ENCODE results near the gene DISC1.
"Not testable (repeated sequence)": the region's sequence is repeated elsewhere in the genome, so short reads cannot be mapped to it uniquely, and the experiment has no call there.

DISC1 gene

DNA sequence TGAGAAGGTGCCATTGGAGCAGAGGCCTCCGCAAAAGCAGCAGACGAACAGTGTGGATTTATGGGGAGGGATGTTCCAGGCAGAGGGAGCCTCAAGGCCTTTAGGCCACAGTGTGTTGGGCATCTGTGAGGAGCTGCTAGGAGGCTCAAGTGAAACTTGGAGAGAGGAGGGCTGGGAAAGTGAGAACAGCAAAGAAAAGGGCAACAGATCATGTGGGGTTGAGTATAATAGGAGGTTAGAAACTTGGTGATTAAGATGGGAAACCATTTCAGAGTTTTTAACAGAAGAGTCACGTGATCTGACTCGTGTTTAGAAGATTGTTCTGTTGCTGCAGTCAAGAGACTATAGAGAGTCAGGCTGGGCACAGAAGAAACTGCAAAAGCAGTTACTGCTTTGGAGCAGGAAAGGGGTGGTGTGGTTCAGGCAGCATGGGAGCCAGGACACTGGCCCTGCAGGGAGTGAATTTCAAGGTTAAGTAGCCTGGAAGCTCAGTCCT lies 277.0 kb downstream of the DISC1 start:
- no peak for FAIRE-seq

DNA sequence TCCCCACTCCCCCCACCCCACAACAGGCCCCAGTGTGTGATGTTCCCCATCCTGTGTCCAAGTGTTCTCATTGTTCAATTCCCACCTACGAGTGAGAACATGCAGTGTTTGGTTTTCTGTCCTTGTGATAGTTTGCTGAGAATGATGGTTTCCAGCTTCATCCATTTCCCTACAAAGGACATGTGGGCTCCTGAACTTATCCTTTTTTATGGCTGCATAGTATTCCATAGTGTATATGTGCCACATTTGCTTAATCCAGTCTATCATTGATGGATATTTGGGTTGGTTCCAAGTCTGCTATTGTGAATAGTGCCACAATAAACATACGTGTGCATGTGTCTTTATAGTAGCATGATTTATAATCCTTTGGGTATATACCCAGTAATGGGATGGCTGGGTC lies 280.7 kb downstream of the DISC1 start:
- not testable (repeated sequence) for FAIRE-seq

DNA sequence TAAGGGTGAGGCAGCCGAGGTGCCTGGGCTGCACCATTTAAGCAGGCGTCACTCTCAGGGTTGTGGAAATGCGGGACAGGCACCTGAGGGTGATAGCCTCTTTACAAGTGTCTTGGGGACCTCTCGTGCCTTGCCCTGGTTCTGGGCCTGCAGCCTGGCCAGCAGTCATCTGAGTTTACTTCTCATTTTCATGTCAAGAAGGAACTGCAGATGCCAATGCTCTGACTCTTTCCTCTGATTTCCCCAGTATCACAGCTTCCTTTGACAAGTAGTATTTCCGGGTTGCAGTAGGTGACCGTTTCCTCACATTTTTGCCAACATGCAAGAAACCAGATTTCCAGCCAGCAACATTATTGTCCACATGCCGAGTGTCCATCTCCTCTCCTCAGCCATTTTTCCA lies 286.9 kb downstream of the DISC1 start:
- no peak for FAIRE-seq

DNA sequence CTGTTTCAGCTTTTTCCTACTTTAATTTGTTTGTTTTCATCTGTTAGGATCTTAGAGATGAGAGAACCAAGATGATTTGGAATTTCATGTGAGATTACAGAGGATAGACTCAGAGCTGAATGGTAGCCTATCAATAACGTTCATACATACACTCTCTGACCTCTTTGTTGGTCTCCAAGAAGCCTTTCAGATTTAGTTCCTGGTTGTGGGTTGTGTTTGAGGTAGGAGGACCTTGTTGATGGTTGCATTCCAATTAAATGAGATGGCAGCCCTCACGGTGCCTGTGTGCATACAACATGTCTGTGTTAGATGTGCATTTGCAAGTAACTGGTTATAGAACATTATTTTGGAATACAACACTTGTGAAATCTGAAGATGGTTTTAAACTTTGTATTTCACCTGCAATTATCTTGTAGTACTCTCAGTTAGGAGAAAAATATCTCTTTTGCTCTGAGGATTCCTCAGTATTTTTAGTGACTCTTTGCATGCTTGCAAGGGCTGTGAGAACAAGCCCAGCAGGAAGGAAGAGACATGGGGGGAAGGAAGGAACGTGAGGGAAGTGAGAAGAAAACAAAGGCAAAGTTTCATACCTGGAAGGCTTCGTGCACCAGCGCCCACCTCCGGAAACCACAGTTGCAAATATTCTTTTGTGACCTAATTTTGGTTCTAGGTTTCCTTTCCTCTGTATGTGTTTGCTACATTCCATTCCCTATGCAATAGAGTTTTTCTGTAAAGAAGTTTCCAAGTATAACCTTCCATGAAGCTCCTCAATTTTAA lies 291.8 kb downstream of the DISC1 start:
- no peak for FAIRE-seq

DNA sequence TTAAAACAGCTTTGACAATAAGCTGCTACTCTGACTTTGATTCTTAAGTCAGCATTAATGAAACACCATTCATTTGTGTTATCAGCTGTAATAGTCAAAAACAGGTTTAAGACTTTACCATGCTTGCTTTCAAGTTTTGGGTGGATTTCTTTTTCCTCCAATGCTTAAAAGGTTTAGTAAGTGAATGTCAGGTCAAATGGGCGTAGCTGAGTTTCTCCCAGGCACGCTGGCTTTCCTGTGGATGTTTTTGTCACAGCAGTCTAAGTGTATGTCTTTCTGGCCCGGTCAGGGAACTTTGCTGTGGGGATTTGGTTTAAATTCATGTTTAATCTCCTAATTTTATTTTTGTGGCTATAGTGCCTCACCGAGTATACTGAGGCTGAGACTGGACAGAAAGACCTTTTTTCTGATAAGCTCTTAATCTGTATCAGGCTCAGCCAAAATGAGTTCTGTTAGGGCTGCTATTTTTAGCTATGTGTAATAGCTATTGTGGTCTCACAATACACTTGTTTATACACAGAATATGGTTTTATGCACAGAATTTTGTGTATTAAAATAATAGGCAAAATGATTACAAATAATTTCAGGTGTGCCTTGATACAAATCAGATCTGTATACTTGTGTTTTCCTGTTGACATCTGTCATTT lies 292.8 kb downstream of the DISC1 start:
- no peak for FAIRE-seq

DNA sequence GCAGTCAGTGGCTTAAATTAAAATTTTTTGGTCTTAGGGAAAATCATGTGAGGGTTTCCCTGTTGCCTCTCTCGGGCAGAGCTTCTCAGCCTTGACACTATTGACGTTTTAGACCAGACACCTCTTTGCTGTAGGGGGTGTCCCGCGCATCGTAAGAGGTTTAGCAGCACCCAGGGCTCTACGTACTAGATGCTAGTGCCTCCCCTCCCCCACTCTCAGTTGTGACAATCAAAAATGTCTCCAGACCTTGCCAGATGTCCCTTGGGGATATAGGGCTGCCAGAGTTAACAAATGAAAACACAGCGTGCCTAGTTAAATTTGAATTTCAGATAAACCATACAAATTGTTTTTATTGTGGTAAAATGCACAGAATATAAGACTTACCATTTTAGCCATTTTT lies 293.3 kb downstream of the DISC1 start:
- no peak for FAIRE-seq

DNA sequence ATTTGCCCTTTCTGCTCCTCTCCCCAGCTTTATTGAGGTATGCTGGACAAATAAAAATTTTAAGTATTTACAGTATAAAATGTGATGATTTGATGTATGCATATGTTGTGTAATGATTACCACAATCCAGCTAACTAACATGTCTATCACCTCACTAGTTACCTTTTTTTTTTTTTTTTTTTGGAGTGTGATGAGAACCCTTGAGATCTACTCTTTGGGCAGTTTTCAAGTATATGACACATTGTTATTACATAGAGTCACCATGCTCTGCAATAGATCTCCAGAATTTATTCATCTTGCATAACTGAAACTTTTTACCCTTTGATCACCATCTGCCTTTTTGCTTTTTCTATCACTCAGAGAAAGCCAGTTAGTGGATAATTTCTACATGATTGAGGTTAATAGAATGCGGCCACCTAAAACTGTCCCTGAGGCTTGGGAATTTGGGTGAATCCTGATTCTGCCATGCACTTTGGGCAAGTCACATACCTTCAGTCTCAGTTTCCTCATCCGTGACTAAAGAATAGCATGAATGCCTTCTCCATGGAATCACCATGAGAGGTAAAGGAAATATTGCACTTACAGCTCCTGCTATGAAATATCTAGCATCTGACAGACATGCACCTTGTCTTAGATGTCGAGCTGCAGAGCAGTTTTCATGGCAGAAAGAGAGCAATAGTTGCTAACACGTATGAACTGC lies 295.2 kb downstream of the DISC1 start:
- FAIRE-seq: no peak

DNA sequence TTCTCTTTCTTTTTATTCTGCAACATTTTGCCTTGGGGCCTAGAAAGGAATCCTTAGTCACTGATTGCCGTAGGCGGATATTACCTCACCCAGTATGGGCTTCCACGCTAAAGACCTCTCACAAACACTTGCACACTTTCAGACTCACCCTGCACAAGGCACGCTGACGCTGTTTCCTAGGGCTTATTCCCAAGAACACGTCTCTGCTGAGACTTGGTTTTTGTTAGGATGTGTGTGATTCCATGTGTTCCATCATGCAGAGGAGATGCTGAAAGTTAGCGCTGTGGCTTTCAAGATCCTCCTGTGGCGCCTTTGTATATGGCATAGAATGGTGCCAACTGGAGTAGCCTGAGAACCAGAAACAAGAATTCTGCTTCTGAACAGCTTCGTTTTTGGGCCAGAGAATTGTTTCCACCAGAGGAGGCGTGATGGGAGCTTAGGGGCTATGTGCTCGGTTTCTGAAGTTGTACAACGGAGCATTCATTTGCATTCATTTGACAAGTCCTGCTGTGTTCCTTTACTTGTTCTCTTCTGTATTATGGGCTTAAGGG lies 297.0 kb downstream of the DISC1 start:
- no peak for FAIRE-seq

DNA sequence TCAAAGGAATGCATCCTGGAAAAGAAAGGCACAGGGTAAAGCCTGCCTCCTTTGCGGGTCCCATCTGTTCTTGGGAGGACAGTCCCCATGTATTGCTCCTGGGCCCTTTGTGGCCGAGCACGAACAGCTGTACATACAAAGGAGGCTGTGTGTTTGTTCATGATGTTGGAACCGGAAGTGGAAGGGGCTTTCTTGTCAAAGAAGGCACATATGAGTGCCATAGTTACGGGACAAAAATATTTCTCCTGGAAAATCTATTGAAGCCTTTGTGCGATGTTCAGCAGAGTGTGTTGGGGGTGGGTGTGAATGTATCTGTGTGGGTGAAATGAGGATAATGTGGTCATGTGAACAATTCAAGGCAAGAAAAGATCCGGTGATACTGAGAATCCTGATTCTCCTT lies 297.6 kb downstream of the DISC1 start:
- no peak for FAIRE-seq

DNA sequence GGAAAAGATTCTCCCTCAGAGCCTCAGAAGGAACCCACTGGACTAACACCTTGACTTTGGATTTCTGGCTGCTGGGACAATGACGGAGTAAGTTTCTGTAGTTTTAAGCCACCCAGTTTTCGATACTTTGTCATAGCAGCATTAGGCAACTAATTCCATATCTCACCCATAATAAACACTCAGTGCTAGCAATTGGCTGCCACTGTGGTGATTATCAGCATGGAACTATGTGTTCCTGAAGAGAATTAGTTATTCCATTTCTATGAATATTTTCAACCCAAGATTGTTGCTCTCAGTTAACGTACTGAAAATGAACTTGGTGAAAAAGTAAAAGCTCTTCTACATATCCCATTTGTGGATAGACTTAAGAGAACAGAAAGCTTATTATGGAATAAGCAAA lies 299.3 kb downstream of the DISC1 start:
- no peak for FAIRE-seq

DNA sequence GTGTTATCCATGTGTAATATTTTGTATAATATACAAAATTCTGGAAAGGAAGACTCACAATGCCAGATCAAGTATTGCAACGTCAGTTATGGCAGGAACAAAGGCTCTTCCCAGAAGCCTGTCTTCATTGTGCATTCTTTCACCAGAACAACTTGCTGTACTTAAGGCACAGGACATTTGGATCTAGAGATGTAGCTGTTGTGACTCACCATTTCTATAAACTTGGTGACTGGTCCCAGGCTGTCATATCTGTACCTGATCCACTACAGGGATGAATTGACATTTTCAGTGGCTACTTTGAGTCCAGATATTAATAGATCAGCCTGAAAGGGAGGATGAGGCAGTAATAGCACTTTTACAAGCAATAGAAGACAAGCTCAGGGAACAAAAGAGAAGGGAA lies 299.8 kb downstream of the DISC1 start:
- no peak for FAIRE-seq

DNA sequence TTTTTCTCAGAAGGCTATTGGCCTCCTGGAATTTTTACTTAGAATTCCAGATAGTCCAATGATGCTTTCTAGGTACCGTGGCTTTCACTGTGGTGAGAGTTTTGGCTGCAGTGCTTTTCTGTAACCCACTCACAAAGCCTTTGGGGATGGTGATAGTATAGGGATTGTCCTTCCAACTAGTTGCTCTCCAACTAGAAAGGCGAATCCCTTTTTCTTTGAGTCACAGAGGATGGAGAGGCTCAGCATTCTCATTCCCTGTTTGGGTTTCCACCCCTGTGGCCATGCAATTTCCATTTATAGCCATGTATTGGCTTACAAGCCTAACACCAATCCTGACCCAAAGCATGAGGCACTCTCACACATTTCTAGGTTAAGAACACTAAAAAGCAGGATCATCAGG lies 300.3 kb downstream of the DISC1 start:
- FAIRE-seq: no peak

DNA sequence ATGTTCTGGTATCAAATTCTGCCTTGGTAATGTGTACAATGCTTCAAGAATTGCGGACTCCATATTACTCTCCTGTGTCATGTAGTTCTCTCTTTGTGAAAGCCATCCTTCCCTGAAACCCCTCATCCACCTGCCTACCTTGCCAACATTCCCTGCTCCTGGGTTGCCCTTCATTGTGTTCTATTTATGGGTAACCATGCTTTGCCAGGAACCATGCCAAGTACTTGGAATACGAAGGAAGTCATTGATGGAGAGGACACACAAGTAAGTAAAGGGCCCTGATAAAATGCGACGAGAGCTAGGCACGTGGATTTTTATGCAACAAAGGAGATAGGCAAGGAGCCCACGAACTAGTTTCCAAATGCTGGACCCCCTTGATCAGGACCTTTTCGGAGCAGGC lies 300.8 kb downstream of the DISC1 start:
- FAIRE-seq: no peak

DNA sequence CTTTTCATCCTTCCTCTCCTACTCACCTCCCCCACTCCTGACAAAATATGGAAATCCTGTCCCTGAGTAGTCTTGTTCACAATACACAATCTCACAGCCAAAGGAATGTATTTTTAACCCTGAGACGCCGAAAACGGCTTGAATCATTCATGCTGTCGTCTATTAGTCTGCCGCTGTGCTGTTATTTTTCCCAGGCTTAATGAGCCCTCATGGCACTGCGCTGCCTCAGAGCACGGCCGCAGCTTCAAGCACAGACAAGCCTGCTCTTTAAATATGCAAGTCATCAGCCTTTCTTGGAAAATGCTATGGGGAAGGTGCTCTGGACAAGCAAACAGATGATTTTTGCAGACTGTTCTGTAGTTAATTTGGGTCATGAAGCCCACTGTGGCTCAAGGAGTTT lies 302.7 kb downstream of the DISC1 start:
- no peak for FAIRE-seq

DNA sequence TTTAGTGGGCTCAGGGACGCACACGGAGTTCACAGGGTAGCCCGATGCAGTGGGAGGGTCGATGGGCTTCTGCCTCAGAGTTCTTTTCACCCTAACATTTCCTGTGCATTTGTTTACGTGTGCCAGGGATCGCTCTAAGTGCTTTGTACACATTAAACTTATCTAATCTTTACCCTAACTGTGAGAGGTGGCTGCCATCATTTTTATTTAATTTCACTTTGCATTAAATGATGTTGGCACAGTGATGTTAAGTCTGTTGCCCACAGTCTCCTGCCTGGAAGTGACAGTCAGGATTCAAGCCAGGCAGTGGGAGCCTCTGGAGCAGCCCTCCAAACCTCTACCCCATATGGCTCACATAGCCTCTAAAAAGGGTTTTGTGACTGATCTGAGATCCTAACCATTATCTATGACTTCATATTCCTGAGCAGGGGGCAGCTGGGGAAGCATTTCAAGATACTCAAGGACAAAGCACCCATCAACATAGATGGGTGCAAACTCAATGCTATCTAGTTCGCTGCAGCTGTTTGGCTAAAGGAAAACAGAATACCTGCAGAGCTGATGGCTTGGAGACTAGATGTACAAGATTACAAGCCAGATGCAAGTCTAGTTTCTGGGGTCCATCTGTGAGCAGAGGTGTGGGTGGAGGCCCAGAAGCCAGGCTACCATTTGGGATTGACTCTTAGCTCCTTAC lies 303.8 kb downstream of the DISC1 start:
- no peak for FAIRE-seq

DNA sequence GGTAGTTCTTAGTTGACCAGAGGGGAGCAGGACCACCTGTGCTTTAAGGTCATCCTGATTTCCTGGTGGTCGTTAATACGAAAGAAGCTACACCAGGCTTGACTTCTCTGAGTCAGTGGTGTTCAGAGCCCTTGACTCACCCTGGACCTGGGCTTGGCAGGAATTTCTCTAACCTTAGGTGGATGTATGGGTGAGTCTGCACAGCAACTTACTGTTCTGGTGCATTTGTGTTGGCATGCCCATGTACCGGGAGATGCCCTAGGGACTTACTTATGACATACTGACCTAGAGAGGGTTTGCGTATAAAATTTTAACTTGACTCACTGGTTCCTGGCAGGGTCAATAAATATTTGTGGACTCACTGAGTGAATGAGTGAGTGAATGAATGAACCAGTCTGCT lies 304.6 kb downstream of the DISC1 start:
- FAIRE-seq: no peak

DNA sequence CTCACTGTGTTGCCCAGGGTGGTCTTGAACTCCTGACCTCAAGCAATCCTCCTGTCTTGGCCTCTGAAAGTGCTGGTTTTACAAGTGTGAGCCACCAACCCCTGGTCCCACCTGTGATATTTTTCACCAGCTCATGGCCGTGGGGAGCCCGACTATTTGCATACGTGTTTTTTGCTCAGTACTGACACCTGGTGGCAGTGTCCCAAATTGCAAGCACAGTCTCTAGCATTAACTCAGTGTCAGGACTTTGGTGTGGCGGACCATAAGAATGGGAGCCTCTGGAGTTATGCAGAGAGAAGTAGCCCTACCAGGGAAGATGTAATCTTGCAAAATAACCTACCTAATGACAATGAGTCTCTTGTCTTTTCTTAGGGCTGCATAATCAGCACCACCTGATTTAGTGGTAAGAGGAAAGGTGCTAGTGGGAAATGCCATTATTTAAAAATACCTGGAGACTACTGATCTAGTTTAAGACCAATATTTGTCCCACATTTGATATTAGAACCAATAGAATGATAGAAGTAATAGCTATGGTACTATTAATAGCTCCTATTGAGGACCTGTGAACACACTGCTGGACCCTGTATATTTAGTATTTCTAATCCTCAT lies 305.4 kb downstream of the DISC1 start:
- FAIRE-seq: no peak

DNA sequence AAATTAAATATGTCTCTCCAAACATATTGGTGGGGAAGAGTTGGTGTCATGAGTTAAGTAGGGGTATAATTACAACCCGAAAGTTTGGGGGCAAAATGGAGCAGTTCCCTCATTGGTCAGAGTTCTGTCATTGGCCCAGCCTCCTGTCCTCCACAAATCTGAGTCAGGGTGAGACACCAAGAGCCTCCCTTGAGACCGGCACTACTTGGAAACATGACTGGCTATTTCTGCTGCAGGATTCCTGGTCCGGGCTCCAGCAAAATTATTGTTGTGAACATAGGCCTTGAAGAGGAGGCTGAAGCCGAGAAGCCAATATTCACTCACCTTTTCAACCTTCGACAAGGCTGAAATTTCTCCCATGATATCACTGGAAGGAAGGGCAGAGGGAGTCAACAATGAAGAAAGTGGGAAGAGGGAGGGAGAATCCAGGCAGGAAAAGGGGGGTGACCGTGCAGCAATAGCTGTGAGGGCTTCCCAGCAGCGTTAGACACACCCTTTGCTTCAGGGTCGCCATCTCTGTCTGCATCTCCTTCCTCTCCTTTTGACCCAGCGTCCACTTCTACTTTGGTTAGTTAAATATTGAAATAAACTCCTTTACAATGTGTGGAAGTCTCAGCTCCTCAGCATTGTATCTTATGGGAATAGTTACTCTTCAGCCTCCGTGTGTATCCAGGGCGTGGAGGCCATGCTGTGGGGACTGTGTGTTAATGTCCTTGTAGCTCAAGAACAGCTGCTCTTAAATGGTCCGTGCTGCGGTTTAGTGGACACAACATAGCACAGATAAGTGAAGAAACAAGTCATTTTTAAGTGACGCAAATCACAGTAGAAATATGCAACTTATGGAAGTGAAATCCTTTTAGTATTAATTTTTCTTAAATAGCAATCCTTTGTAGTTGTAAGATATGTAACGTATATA lies 307.4 kb downstream of the DISC1 start:
- FAIRE-seq: no peak

DNA sequence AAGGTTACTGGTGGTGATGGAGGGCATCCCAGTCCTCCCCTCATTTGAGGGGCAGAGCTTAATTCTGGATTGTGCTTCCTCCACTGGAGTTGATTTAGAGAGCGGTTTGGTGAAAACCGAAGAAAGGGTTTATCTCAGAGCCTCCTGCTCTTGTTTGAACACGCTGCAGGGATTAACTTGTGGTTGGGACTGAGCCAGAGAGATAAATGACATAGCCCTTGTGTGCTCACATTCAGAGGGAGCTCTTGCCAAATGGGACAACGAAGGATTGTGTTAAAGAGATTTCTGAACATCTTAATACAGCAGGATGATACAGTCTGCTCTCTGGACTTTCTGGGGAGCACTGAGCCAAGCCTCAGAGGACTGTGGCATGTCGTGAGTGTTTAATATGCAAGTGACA lies 308.2 kb downstream of the DISC1 start:
- no peak for FAIRE-seq

DNA sequence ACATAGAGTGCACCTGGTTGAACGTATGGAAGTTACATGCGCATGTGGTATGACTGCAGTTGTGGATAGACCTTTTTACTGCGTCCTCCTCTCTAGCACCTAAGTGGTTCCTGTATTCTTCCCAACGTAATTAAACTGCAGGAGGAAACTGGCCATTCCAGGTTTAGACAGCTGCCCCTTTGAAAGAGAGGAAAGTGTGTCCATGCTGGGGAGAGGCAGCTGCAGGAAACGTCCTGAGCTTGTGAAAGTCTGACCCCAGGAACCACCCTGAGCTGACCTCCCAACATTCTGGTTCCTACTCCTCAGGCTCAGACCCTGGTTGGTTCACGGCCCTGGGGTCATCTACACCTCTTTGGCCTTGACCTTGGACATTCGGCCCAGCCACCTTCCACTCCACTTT lies 309.3 kb downstream of the DISC1 start:
- no peak for FAIRE-seq

DNA sequence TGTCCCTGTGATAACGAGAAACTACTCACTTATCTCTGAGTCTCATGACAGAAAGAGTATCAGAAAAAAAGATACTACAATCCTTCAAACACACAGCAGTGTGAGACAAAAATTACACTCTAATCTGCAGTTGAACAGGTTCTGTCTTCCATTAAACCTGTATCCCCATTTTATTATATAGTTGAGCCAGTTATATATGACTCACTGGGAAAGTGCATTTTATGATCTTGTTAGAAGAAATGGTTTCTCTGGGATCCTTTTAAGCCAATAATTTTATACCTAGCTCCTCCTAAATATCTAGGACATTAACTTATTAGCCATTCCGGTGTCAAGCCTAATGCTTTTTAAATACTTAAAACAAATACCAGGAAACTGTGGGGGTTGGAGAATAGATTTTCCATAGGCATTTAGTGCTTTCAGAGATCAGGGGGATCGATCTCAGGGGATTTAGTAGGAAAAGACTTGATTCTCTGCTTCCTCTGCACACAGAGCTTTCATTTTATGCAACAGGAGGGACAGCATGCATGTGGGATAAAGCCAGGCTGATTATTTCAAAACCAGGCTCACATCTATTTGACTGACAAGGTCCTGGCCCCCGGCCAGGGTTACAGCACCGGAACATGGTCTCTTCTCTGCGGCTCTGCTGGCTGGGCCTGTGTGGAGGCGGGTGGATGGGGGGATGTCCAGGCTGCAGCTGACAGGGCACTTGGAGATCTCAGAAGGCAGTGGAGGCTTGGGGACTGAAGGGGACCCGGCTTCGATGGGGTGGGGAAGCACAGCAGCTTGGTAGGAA lies 310.6 kb downstream of the DISC1 start:
- no peak for FAIRE-seq

All from A204.1 (cell line).